Psoas muscle (tissue), 8 donors: ENCODE measurements around the gene EPB41L4A. TPM values are rescaled to one million over a fixed set of nuclear protein-coding genes. Genes with fewer than 3 reads are reported as not detected.

Source experiments
- ATAC-seq, 4 donors: fragments of 200-7000 bp; cut with Tn5 transposase; one replicate each; pipeline ENCODE4 v1.9.1; 2020; ENCODE audit warnings: moderate library complexity in 3 of 4, mild to moderate bottlenecking in 2 of 4
- DNase-seq, 2 donors: peaks; one replicate each; pipeline ENCODE4 v3.0.0-alpha.2; 2020
- H3K27ac ChIP-seq: fragments of 200-600 bp; one replicate; pipeline ENCODE4 v1.8.0; 2022
- H3K27me3 ChIP-seq, 3 donors: fragments of 200-600 bp in 1 of 3; one replicate each; pipeline versions ENCODE4 v1.6.1 to v1.8.0; 2013 to 2022; ENCODE audit warnings: low read length in 2 of 3, mild to moderate bottlenecking in 2 of 3, moderate library complexity in 1 of 3; ENCODE audit not compliant: insufficient read depth in 3 of 3
- H3K36me3 ChIP-seq, 2 donors: fragments of 200-600 bp in 1 of 2; one replicate each; pipeline versions ENCODE4 v1.6.1 to v1.8.0; 2013 to 2022; ENCODE audit warnings: low read depth in 1 of 2, mild to moderate bottlenecking in 1 of 2, moderate library complexity in 1 of 2; ENCODE audit not compliant: insufficient read depth in 1 of 2
- H3K4me1 ChIP-seq: fragments of 200-600 bp; one replicate; pipeline ENCODE4 v1.8.0; 2022
- H3K4me3 ChIP-seq: fragments of 200-600 bp; one replicate; pipeline ENCODE4 v1.8.0; 2022; ENCODE audit warnings: mild to moderate bottlenecking
- H3K9me3 ChIP-seq: fragments of 200-600 bp; one replicate; pipeline ENCODE4 v1.8.0; 2022
- CTCF ChIP-seq: fragments of 200-600 bp; IDR thresholded peaks from one replicate; pipeline ENCODE4 v1.8.0; 2022; ENCODE audit warnings: antibody characterized with exemption
- WGBS, 3 donors: extraction: QIAGEN DNeasy Blood & Tissue Kit; methylation state at CpG; one replicate each; pipeline versions ENCODE4 v1.1.6 to v1.1.7; 2013; 5-methylcytosine and 5-hydroxymethylcytosine counted together
- intact Hi-C, 2 donors: fragments of 100-400 bp; cut with DNase I; formaldehyde crosslinking; loops; one replicate each; pipeline versions ENCODE4 v1.11.0 to v1.14.2; 2022
- polyA plus RNA-seq, 3 donors: library from polyadenylated mRNA; stranded (reverse); fragments of 200-250 nt; gene quantifications; one replicate each; pipeline ENCODE4 v1.2.3, GENCODE V29; 2013
- total RNA-seq, 4 donors: library from RNA; stranded (reverse); fragmentation: NEBNext Ultra II Directional in 2 of 4; extraction: Animal tissue kit (Norgen Biotek cat#: 25700) in 2 of 4; gene quantifications; one replicate each; pipeline versions ENCODE4 v1.2.1 to v1.2.4, GENCODE V29; 2021 to 2023
- donor health status: healthy with polysubstance abuse.
- donor health status: DM: no; HTN: no; CAD: no; lungs with moderate emphysema.
- donor health status: Bipolar disorder and iron deficiency.
- donor health status: healthy.
- donor health status: DM: yes; HTN: yes; CAD: no.
- donor health status: DM: no; HTN: no; CAD: no.
- donor health status: DM: no; HTN: no; CAD: no.
- donor health status: DM: yes; HTN: yes; CAD: no.

Gene EPB41L4A
- total and polyA plus RNA-seq, 7 donors, result 1.0 to 7.2 (median 1.9) TPM

GRCh38 chr5:112154940-112155686 lies 264.0 kb downstream of the EPB41L4A start:
- H3K27ac ChIP-seq, result no peak overlapping the region
- DNase-seq (no peak), ATAC-seq (peak in 2 of 4 donors; percentile 50 to 51)
- H3K4me1 ChIP-seq, result no peaks in the 10 kb centered on the region
- H3K4me3 ChIP-seq, result no peak overlapping the region
- no peaks in the 10 kb centered on the region for H3K36me3 ChIP-seq
- intact Hi-C loops, result no loop called here
- H3K27me3 ChIP-seq, result no peaks in the 10 kb centered on the region
- no peak for TF ChIP-seq CTCF
- no peaks in the 10 kb centered on the region for H3K9me3 ChIP-seq

- no peak for TF ChIP-seq CTCF
Observed at GRCh38 chr5:112149727-112150126, 269.4 kb downstream of the EPB41L4A start.

GRCh38 chr5:112146323-112147226 lies 272.5 kb downstream of the EPB41L4A start:
- Histone ChIP-seq H3K4me1 (peaks cover 17% of the 10 kb centered on the region), H3K9me3 (no peaks in the 10 kb centered on the region), H3K4me3 (no peak overlapping the region), H3K27ac (peak overlapping the region; percentile 74), H3K36me3 (no peaks in the 10 kb centered on the region), H3K27me3 (no peaks in the 10 kb centered on the region)
- DNase-seq (peak; percentile 39 to 69), ATAC-seq (peak; percentile 90 to 95 (median 91))
- WGBS, 3 donors, result 6 to 14% (median 7%) methylated on average over 6 of the region's 6 CpGs
- peak; percentile 94 for TF ChIP-seq CTCF
- intact Hi-C loops, result loop anchor here (1.0 to 10.0 kb wide), 7 partner anchors 388 to 1412 kb away; partner anchors contain the start of genes NREP (in 1 of the 2) and SLC25A46 (in 1 of the 2)

More at GRCh38 chr5:112149727-112150126, 269.4 kb downstream of the EPB41L4A start:
- Histone ChIP-seq H3K4me1 (peaks cover 11% of the 10 kb centered on the region), H3K27me3 (no peaks in the 10 kb centered on the region), H3K9me3 (no peaks in the 10 kb centered on the region), H3K27ac (no peak overlapping the region), H3K36me3 (no peaks in the 10 kb centered on the region), H3K4me3 (no peak overlapping the region)
- no peak for ATAC-seq
- no peak for DNase-seq
- intact Hi-C loops, result loop anchor here (2.0 to 10.0 kb wide), 6 partner anchors 395 to 1415 kb away; partner anchors contain the start of genes NREP (in 1 of the 2) and SLC25A46 (in 1 of the 2)
- 81 to 87% (median 83%) methylated on average over 4 of the region's 4 CpGs for WGBS, 3 donors

GRCh38 chr5:112143690-112144089 lies 275.4 kb downstream of the EPB41L4A start:
- Histone ChIP-seq H3K4me1 (peaks cover 17% of the 10 kb centered on the region), H3K4me3 (no peak overlapping the region), H3K27me3 (no peaks in the 10 kb centered on the region), H3K27ac (no peak overlapping the region), H3K36me3 (no peaks in the 10 kb centered on the region), H3K9me3 (no peaks in the 10 kb centered on the region)
- TF ChIP-seq CTCF, result no peak
- ATAC-seq (no peak), DNase-seq (no peak)
- WGBS, 3 donors, result 75 to 88% (median 87%) methylated on average over 1 of the region's 1 CpG
- intact Hi-C loops, result loop anchor here (10.0 kb wide), 3 partner anchors 389 to 1409 kb away; partner anchors contain the start of genes NREP (in 1 of the 2) and SLC25A46 (in 1 of the 2)
